Chondrocyte (in vitro differentiated cells): Measurements from ENCODE around the gene SPDYE3. TPM values are rescaled to one million over a fixed set of nuclear protein-coding genes. Genes with fewer than 3 reads are reported as not detected.
"Not testable (repeated sequence)": the region's sequence is repeated elsewhere in the genome, so short reads cannot be mapped to it uniquely, and the experiment has no call there.

ENCODE experiments used
- DNase-seq: peaks from one replicate; pipeline ENCODE4 v3.0.0; 2021; ENCODE audit warnings: mixed read lengths, low spot score
- H3K27ac Mint-ChIP-seq: one replicate; pipeline ENCODE4 v1.8.0; 2021; ENCODE audit warnings: mild to moderate bottlenecking, moderate library complexity, mixed read lengths; ENCODE audit not compliant: unreplicated experiment
- H3K27me3 Mint-ChIP-seq: 2 replicates; pipeline ENCODE4 v1.8.0; 2021; ENCODE audit warnings: low read depth, mixed read lengths
- H3K36me3 Mint-ChIP-seq: 2 replicates; pipeline ENCODE4 v1.8.0; 2021; ENCODE audit warnings: low read depth, mixed read lengths
- H3K4me1 Mint-ChIP-seq: 2 replicates; pipeline ENCODE4 v1.8.0; 2021; ENCODE audit warnings: low read depth, mild to moderate bottlenecking, mixed read lengths
- H3K4me3 Mint-ChIP-seq: one replicate; pipeline ENCODE4 v1.8.0; 2021; ENCODE audit warnings: mild to moderate bottlenecking, moderate library complexity, mixed read lengths; ENCODE audit not compliant: unreplicated experiment
- H3K9me3 Mint-ChIP-seq: 2 replicates; pipeline ENCODE4 v1.8.0; 2021; ENCODE audit warnings: low read depth, mixed read lengths
- total RNA-seq: library from RNA; stranded (reverse); gene quantifications from 3 replicates; pipeline ENCODE4 v1.2.1, GENCODE V29; 2021
- TF ChIP-seq, protein P1 (sequence below): fragments of 200-600 bp; sonication (generic); IDR thresholded peaks from 2 replicates; pipeline ENCODE4 v1.5.0; 2021; ENCODE audit warnings: antibody characterized with exemption, mild to moderate bottlenecking, moderate library complexity

Gene SPDYE3
- total RNA-seq, 1 donor from 2014 or later: not detected

DNA sequence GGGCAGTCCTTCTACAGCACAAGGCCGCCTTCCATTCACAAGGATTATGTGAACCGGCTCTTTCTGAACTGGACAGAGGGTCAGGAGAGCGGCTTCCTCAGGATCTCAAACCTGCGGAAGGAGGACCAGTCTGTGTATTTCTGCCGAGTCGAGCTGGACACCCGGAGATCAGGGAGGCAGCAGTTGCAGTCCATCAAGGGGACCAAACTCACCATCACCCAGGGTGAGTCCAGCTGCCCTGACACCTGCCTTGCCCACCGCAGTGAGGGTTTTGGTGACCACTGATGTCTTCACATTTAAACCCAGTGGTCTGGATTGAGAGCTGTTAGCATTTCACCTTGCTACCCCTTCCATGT, 51.3 kb downstream of the SPDYE3 start:
- H3K9me3 Mint-ChIP-seq: no peaks in the 10 kb centered on the region
- H3K27me3 Mint-ChIP-seq: no peaks in the 10 kb centered on the region
- TF ChIP-seq, protein P1, sequence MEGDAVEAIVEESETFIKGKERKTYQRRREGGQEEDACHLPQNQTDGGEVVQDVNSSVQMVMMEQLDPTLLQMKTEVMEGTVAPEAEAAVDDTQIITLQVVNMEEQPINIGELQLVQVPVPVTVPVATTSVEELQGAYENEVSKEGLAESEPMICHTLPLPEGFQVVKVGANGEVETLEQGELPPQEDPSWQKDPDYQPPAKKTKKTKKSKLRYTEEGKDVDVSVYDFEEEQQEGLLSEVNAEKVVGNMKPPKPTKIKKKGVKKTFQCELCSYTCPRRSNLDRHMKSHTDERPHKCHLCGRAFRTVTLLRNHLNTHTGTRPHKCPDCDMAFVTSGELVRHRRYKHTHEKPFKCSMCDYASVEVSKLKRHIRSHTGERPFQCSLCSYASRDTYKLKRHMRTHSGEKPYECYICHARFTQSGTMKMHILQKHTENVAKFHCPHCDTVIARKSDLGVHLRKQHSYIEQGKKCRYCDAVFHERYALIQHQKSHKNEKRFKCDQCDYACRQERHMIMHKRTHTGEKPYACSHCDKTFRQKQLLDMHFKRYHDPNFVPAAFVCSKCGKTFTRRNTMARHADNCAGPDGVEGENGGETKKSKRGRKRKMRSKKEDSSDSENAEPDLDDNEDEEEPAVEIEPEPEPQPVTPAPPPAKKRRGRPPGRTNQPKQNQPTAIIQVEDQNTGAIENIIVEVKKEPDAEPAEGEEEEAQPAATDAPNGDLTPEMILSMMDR: no peak
- DNase-seq: no peak
- no peak overlapping the region for H3K27ac Mint-ChIP-seq
- no peaks in the 10 kb centered on the region for H3K4me1 Mint-ChIP-seq
- H3K4me3 Mint-ChIP-seq: no peak overlapping the region
- H3K36me3 Mint-ChIP-seq: peaks cover 42% of the 10 kb centered on the region

GRCh38 chr7:100360135-100360854, 52.8 kb downstream of the SPDYE3 start:
- no peak overlapping the region for H3K4me3 Mint-ChIP-seq
- DNase-seq: no peak
- TF ChIP-seq, protein P1: no peak
- no peaks in the 10 kb centered on the region for H3K9me3 Mint-ChIP-seq
- no peaks in the 10 kb centered on the region for H3K27me3 Mint-ChIP-seq
- no peaks in the 10 kb centered on the region for H3K4me1 Mint-ChIP-seq
- no peak overlapping the region for H3K27ac Mint-ChIP-seq
- peaks cover 44% of the 10 kb centered on the region for H3K36me3 Mint-ChIP-seq

- Mint-ChIP-seq H3K27ac (no peak overlapping the region), H3K4me3 (no peak overlapping the region), H3K9me3 (no peaks in the 10 kb centered on the region), H3K27me3 (no peaks in the 10 kb centered on the region), H3K36me3 (peaks cover 45% of the 10 kb centered on the region), H3K4me1 (no peaks in the 10 kb centered on the region)
- DNase-seq: no peak
- TF ChIP-seq, protein P1: no peak
These were observed 55.6 kb downstream of the SPDYE3 start for GRCh38 chr7:100363098-100363497.

DNA sequence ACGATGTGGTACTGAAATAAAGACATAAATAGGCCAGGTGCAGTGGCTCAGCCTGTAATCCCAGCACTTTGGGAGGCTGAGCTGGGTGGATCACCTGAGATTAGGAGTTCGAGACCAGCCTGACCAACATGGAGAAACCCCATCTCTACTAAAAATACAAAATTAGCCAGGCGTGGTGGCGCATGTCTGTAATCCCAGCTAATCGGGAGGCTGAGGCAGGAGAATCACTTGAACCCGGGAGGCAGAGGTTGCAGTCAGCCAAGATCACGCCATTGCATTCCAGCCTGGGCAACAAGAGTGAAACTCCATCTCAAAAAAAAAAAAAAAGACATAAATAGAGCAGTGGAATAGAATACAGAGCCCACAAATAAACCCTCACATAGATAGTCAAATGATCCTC, 56.3 kb downstream of the SPDYE3 start:
- H3K27ac Mint-ChIP-seq, H3K27me3 Mint-ChIP-seq, H3K9me3 Mint-ChIP-seq, DNase-seq, H3K4me1 Mint-ChIP-seq, H3K4me3 Mint-ChIP-seq: not testable (repeated sequence)
- H3K36me3 Mint-ChIP-seq: peaks cover 44% of the 10 kb centered on the region

GRCh38 chr7:100364480-100364879, 57.0 kb downstream of the SPDYE3 start:
- DNase-seq: no peak
- Mint-ChIP-seq H3K9me3 (no peaks in the 10 kb centered on the region), H3K27ac (no peak overlapping the region), H3K27me3 (no peaks in the 10 kb centered on the region), H3K4me1 (no peaks in the 10 kb centered on the region), H3K4me3 (no peak overlapping the region), H3K36me3 (peaks cover 39% of the 10 kb centered on the region)
- TF ChIP-seq, protein P1: no peak

DNA sequence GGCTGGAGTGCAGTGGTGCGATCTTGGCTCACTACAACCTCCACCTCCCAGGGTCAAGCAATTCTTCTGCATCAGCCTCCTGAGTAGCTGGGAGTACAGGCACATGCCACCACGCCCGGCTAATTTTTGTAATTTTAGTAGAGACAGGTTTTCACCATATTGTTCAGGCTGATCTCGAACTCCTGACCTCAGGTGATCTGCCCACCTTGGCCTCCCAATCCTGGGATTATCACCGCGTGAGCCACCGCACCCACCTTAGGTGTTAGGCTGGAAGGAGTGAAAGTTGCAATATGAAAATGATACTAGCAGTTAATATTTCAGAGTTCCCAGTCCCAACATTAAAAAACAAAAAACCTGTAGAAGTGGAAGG, 58.5 kb downstream of the SPDYE3 start:
- not testable (repeated sequence) for H3K4me3 Mint-ChIP-seq, H3K9me3 Mint-ChIP-seq, H3K4me1 Mint-ChIP-seq, DNase-seq, H3K27me3 Mint-ChIP-seq, H3K27ac Mint-ChIP-seq
- peaks cover 30% of the 10 kb centered on the region for H3K36me3 Mint-ChIP-seq
